Measurements from ENCODE around the gene TGFBRAP1.

The TGFBRAP1 gene

DNA sequence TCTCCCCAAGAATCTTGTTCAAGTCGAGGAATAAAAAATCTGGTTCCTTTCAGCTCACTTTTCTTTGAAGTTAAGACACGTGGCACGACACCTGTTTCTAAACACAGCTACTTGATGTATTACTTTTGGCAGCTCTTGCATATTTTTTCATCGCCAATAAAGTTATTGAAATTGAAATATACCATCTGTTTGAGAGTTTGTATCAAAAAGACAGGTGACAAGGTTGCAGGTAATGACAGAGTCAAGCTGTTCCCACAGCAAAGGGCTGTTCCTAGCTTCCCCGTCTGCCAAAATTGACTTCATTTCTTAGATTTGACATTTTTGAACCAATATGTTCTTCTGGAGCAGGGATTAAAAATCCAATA is 93.5 kb downstream of the TGFBRAP1 start:
- DNase-seq = no peak

- peak; percentile 51 for DNase-seq
Observed at GRCh38 chr2:105235388-105236059, 94.0 kb downstream of the TGFBRAP1 start.

DNA sequence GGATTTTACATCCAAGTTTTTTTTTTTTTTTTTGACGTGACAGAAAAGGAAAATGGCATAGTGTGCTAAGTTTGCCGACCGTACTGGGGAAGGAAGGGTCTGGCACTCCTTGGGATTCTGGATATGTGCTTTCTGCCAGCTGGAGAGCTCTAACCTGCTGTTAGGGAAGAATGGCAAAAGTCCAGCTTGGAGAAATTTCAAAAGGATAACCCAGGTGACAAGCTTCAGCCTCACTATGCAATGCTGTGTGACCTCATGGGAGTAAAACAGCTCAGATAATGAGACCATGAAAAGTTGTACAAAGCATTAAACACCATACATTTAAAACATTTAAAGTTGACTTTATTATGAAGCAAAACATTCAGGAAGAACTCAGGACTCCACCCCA is 98.3 kb downstream of the TGFBRAP1 start:
- DNase-seq = no peak

- DNase-seq = no peak
Observed at GRCh38 chr2:105224444-105224843, 105.1 kb downstream of the TGFBRAP1 start.

DNA sequence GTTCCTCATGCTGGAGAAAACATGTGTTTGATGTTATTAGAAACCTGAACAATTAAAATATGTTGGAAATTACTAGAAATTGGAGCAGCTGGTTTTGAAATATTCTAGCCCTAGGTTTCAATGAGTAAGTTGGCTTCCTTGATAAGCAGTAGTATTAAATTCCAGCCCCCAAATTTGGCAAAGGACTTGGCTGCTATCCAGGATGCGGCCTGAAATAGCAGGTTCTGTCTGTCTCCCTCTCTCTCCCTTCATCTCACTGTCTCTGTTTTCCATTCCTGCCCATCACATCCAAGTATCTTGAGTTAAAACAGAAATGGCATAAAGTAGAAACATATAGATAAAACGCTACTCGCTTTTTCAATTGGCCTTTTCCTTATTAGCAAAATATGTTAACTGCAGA is 108.9 kb downstream of the TGFBRAP1 start:
- no peak for DNase-seq

GRCh38 chr2:105215586-105216192 is 113.8 kb downstream of the TGFBRAP1 start:
- no peak for DNase-seq

All from CD4-positive, alpha-beta T cell treated with Interleukin-10 for 1 hour (primary cell).